Measurements from ENCODE around the gene ANO6.
"Not testable (repeated sequence)": the region's sequence is repeated elsewhere in the genome, so short reads cannot be mapped to it uniquely, and the experiment has no call there.

The ANO6 gene, protein sequence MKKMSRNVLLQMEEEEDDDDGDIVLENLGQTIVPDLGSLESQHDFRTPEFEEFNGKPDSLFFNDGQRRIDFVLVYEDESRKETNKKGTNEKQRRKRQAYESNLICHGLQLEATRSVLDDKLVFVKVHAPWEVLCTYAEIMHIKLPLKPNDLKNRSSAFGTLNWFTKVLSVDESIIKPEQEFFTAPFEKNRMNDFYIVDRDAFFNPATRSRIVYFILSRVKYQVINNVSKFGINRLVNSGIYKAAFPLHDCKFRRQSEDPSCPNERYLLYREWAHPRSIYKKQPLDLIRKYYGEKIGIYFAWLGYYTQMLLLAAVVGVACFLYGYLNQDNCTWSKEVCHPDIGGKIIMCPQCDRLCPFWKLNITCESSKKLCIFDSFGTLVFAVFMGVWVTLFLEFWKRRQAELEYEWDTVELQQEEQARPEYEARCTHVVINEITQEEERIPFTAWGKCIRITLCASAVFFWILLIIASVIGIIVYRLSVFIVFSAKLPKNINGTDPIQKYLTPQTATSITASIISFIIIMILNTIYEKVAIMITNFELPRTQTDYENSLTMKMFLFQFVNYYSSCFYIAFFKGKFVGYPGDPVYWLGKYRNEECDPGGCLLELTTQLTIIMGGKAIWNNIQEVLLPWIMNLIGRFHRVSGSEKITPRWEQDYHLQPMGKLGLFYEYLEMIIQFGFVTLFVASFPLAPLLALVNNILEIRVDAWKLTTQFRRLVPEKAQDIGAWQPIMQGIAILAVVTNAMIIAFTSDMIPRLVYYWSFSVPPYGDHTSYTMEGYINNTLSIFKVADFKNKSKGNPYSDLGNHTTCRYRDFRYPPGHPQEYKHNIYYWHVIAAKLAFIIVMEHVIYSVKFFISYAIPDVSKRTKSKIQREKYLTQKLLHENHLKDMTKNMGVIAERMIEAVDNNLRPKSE

DNA sequence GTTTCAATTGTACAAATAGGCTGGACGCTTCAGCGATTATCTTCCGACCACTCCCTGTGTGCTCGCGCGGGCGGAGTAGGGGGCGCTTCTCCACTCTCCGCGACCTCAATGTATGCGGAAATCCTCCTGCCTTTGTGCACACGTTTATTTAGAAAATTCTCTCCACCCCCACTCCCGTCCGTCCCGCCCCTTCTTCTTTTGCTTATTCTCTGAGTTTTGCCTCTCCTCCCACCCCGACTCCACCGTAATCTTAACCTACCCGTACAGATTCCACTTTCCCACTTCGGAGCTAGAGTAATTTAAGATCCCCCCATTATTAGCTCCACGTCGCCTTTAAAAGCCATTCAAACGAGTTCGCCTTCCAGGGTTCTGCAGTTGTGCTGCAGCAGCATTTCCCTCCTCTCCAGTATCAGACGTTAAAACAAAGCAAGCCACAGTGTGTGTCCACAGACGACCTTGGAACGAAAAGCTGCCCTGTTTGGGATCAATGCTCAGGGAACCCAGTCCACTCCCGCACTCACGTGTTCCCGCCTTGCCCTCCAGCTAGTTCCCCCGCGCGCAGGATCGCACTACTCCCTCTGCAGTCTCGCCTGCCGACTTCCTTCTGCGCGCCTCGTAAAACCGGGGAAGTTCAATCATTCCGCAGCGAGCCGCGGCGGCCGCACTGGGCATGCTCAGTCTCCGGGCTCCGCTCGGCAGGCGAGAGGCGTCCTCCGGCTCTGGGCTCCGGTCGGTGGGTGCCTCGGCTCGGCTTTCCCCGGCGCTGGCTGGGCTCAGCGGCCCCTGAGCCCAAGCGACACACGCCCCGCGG is at the start of gene ANO6:
Gene ANO6, plus strand, starts transcription at position 677 of the 811 bp plus-strand sequence. CDS start 227 bp downstream, outside the sequence.
- DNase-seq (ENCODE audit: low spot score), result peak; percentile 18

DNA sequence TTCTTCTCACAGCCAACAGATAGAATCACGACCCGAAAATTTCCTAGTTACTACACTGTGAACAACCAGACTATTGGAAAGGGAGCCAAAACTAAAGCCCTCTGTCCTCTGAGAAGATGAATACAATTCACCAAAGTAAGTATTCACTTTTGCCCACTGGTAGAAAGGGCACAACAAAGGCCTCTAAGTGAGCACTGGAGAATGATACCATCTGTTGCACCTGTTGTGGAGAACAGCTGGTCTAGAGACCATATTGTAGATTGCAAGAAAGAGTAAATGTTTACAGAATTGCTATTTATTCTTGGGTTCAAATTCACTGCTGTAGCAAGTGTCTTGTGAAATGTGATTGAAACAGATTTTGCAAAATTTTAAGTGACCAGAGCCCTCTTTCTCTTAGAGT is 46.9 kb upstream of the ANO6 start:
- DNase-seq (ENCODE audit: low spot score), result no peak

GRCh38 chr12:45170456-45171042 is 45.3 kb upstream of the ANO6 start:
- DNase-seq (ENCODE audit: low spot score), result peak; percentile 48

- not testable (repeated sequence) for DNase-seq (ENCODE audit: low spot score)
These were observed 42.6 kb upstream of the ANO6 start for GRCh38 chr12:45173293-45173692.

- DNase-seq (ENCODE audit: low spot score), result no peak
These were observed 41.3 kb upstream of the ANO6 start for GRCh38 chr12:45174595-45174994.

GRCh38 chr12:45178771-45179170 is 37.1 kb upstream of the ANO6 start:
- DNase-seq (ENCODE audit: low spot score), result no peak

GRCh38 chr12:45182511-45182910 is 33.4 kb upstream of the ANO6 start:
- no peak for DNase-seq (ENCODE audit: low spot score)

DNA sequence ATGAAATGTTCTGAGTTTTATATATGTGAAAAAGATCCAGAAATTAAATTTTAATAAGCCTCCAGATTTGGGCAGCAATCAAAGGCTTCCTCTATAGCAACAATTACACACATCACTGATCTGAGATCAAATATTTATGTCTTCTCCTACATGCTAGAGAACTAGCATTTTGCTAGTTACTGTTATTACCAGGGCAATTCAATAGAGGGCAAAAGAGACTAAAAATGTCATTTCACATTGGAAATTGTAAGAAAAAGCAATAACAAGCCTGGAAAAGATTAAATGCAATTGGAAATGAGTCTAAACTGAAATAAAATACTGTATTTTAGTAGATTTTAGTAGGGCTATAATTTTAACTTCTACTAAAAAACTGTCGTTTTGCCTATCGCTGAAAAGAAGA is 32.6 kb upstream of the ANO6 start:
- no peak for DNase-seq (ENCODE audit: low spot score)

GRCh38 chr12:45184147-45184963 is 31.5 kb upstream of the ANO6 start:
- no peak for DNase-seq (ENCODE audit: low spot score)

- DNase-seq (ENCODE audit: low spot score), result no peak
These were observed 29.1 kb upstream of the ANO6 start for GRCh38 chr12:45186762-45187161.

DNA sequence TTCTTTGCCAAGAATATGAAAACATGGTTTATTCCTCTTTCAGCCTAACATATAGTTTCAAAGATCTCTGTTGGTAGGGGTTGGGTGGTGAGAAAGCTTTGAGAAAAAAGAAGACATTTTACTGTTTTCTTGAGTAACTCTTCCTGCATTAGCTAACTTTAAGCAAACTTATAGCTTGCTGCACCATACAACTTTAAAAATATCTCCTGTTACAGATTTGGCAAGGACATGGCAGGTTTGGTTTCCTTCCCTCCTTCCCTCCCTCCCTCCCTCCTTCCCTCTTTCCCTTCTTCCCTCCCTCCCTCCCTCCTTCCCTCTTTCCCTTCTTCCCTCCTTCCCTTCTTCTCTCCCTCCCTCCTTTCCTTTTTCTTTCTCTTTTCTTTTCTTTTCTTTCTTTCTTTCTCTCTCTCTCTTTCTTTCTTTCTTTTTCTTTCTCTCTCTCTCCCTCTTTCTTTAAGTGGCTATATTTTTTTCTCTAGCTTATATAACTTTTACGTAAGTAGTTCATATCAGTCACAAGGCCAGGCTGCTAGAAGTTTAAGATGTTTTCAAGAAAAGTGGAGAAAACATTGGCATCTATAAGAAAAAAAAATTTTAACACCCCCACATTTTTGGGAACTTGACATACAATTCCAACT is 26.0 kb upstream of the ANO6 start:
- DNase-seq (ENCODE audit: low spot score), result no peak

GRCh38 chr12:45191239-45191638 is 24.7 kb upstream of the ANO6 start:
- DNase-seq (ENCODE audit: low spot score), result no peak

GRCh38 chr12:45192707-45193106 is 23.2 kb upstream of the ANO6 start:
- no peak for DNase-seq (ENCODE audit: low spot score)

- DNase-seq (ENCODE audit: low spot score), result no peak
These were observed 15.3 kb upstream of the ANO6 start for GRCh38 chr12:45200491-45201043.

- no peak for DNase-seq (ENCODE audit: low spot score)
These were observed 12.1 kb upstream of the ANO6 start for GRCh38 chr12:45203767-45204166.

GRCh38 chr12:45204757-45205156 is 11.1 kb upstream of the ANO6 start:
- DNase-seq (ENCODE audit: low spot score), result no peak

GRCh38 chr12:45205165-45205825 is 10.6 kb upstream of the ANO6 start:
- DNase-seq (ENCODE audit: low spot score), result no peak

DNA sequence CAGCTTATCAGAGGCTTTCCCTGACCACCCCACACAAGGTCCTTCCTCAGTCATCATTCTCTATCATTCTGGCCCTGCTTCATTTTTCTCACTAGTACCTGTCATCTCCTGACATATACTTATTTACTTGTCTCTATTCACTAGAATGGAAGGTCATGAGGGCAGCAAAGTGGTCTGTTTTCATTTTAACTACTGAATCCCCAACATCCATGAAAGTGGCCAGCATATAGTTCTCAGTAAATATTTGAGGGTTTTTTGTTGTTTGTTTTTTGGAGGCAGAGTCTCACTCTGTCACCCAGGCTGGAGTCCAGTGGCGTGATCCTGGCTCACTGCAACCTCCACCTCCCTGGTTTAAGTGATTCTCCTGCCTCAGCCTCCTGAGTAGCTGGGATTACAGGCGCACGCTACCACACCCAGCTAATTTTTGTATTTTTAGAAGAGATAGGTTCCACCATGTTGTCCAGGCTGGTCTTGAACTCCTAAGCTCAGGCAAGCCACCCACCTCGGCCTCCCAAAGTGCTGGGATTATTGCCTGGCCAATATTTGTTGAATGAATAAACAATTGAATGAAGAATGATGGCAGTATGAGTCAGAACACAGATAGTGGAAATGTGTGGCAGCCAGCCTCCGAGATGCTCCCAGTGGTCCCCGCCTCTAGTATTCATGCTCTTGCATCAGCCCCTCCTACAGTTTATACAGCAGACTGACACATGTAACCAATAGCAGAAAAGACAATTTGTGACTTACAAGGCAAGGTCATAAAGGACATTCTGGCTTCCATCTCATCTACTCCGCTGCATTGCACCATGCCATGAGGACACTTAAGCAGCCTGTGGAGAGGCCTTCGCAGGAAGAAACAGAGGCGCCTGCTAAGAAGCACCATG is 7.0 kb upstream of the ANO6 start:
- no peak for DNase-seq (ENCODE audit: low spot score)

- DNase-seq (ENCODE audit: low spot score), result no peak
These were observed 6.1 kb upstream of the ANO6 start for GRCh38 chr12:45209784-45210183.

Data from hematopoietic multipotent progenitor cell treated with erythropoietin and hydrocortisone succinate and interleukin-3 and kit ligand, for 15 days (in vitro differentiated cells).